ENCODE results near the gene FNBP1.

- TF ChIP-seq CTCF (IDR thresholded peaks at IDR 0.05): no peak
- TF ChIP-seq POLR2A (IDR thresholded peaks at IDR 0.05): no peak
Measured at GRCh38 chr9:129899620-129900019, 143.4 kb downstream of the FNBP1 start.

All from lower leg skin (tissue), 3 donors.